ENCODE results near the gene WDR6. TPM values are rescaled to one million over a fixed set of nuclear protein-coding genes. Genes with fewer than 3 reads are reported as not detected.
A peak's percentile ranks its signal among the peaks of the same experiment; 100 is the strongest.

The WDR6 gene
- total RNA-seq, 1 experiment from 2014 or later, result 88.5 TPM

GRCh38 chr3:48990636-48991469 lies 16.3 kb upstream of the WDR6 start:
- Histone ChIP-seq H3K4me1 (ENCODE audit: insufficient read depth, low read length, poor library complexity, severe bottlenecking) (peaks cover 3% of the 10 kb centered on the region), H3K27me3 (replicated peaks; ENCODE audit: insufficient read depth, low read depth, low read length, poor library complexity) (no peaks in the 10 kb centered on the region), H3K27ac (ENCODE audit: low read depth, low read length, poor library complexity, severe bottlenecking) (peak overlapping the region; percentile 75), H3K36me3 (ENCODE audit: insufficient read depth, low read length, poor library complexity, severe bottlenecking) (no peaks in the 10 kb centered on the region), H3K9me3 (ENCODE audit: low read depth, low read length, poor library complexity, severe bottlenecking) (no peaks in the 10 kb centered on the region), H3K4me3 (ENCODE audit: low read depth, low read length, poor library complexity, severe bottlenecking) (peak overlapping the region; percentile 64)
- DNase-seq (ENCODE audit: low spot score), result no peak
- POLR2A ChIA-PET (ENCODE audit: low non-redundant PET), result no interaction called here
- intact Hi-C loops (cut with micrococcal nuclease; ENCODE audit: unreplicated experiment), result no loop called here
- no peak for TF ChIP-seq EZH2 (IDR thresholded peaks at IDR 0.05; ENCODE audit: borderline replicate concordance, low read depth, low read length, poor library complexity, severe bottlenecking)
- no peak for TF ChIP-seq CTCF (conservative IDR thresholded peaks at IDR 0.05; ENCODE audit: low read depth, low read length)
- BruUV-seq (replicated peaks), result no TSS peak
- CTCF ChIA-PET, result no interaction called here

GRCh38 chr3:48991851-48992545 lies 15.2 kb upstream of the WDR6 start:
- CTCF ChIA-PET, result no interaction called here
- Histone ChIP-seq H3K27ac (ENCODE audit: low read depth, low read length, poor library complexity, severe bottlenecking) (no peak overlapping the region), H3K27me3 (replicated peaks; ENCODE audit: insufficient read depth, low read depth, low read length, poor library complexity) (no peaks in the 10 kb centered on the region), H3K36me3 (ENCODE audit: insufficient read depth, low read length, poor library complexity, severe bottlenecking) (no peaks in the 10 kb centered on the region), H3K4me3 (ENCODE audit: low read depth, low read length, poor library complexity, severe bottlenecking) (no peak overlapping the region), H3K9me3 (ENCODE audit: low read depth, low read length, poor library complexity, severe bottlenecking) (no peaks in the 10 kb centered on the region), H3K4me1 (ENCODE audit: insufficient read depth, low read length, poor library complexity, severe bottlenecking) (peaks cover 3% of the 10 kb centered on the region)
- TF ChIP-seq CTCF (conservative IDR thresholded peaks at IDR 0.05; ENCODE audit: low read depth, low read length), result no peak
- TF ChIP-seq EZH2 (IDR thresholded peaks at IDR 0.05; ENCODE audit: borderline replicate concordance, low read depth, low read length, poor library complexity, severe bottlenecking), result no peak
- BruUV-seq (replicated peaks), result no TSS peak
- POLR2A ChIA-PET (ENCODE audit: low non-redundant PET), result no interaction called here
- no peak for DNase-seq (ENCODE audit: low spot score)
- intact Hi-C loops (cut with micrococcal nuclease; ENCODE audit: unreplicated experiment), result no loop called here

GRCh38 chr3:48993834-48994233 lies 13.4 kb upstream of the WDR6 start:
- POLR2A ChIA-PET (ENCODE audit: low non-redundant PET), result no interaction called here
- H3K27me3 ChIP-seq (replicated peaks; ENCODE audit: insufficient read depth, low read depth, low read length, poor library complexity), result no peaks in the 10 kb centered on the region
- no peak for DNase-seq (ENCODE audit: low spot score)
- peaks cover 3% of the 10 kb centered on the region for H3K4me1 ChIP-seq (ENCODE audit: insufficient read depth, low read length, poor library complexity, severe bottlenecking)
- CTCF ChIA-PET, result no interaction called here
- intact Hi-C loops (cut with micrococcal nuclease; ENCODE audit: unreplicated experiment), result no loop called here
- no peak overlapping the region for H3K27ac ChIP-seq (ENCODE audit: low read depth, low read length, poor library complexity, severe bottlenecking)
- BruUV-seq (replicated peaks), result no TSS peak
- no peaks in the 10 kb centered on the region for H3K9me3 ChIP-seq (ENCODE audit: low read depth, low read length, poor library complexity, severe bottlenecking)
- H3K36me3 ChIP-seq (ENCODE audit: insufficient read depth, low read length, poor library complexity, severe bottlenecking), result no peaks in the 10 kb centered on the region
- H3K4me3 ChIP-seq (ENCODE audit: low read depth, low read length, poor library complexity, severe bottlenecking), result no peak overlapping the region
- no peak for TF ChIP-seq CTCF (conservative IDR thresholded peaks at IDR 0.05; ENCODE audit: low read depth, low read length)
- TF ChIP-seq EZH2 (IDR thresholded peaks at IDR 0.05; ENCODE audit: borderline replicate concordance, low read depth, low read length, poor library complexity, severe bottlenecking), result no peak

All from A673 (cell line).